ENCODE measurements around the gene CNOT4.
"Not testable (repeated sequence)": the region's sequence is repeated elsewhere in the genome, so short reads cannot be mapped to it uniquely, and the experiment has no call there.

The CNOT4 gene

DNA sequence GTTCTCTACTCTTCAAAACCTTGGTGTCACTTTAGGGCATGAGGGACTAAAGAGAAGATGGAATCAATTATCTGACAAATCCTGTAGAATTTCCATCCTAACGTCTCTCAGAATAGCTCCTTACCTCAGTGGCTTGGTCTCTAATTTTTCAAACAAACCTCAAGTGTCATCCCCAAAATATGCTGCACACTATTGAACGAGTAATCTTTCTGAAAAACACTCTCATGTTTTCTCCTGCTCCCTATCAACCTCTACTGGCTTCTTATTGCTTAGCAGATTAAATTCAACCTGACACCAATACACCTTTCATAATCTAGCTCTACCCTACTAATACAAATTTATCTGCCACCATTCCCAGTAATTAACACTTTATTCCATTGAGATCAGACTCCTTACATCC is 8.5 kb downstream of the CNOT4 start:
- no peak overlapping the region for H3K4me3 ChIP-seq (ENCODE audit: low read depth, low read length)
- TF ChIP-seq, protein P1, sequence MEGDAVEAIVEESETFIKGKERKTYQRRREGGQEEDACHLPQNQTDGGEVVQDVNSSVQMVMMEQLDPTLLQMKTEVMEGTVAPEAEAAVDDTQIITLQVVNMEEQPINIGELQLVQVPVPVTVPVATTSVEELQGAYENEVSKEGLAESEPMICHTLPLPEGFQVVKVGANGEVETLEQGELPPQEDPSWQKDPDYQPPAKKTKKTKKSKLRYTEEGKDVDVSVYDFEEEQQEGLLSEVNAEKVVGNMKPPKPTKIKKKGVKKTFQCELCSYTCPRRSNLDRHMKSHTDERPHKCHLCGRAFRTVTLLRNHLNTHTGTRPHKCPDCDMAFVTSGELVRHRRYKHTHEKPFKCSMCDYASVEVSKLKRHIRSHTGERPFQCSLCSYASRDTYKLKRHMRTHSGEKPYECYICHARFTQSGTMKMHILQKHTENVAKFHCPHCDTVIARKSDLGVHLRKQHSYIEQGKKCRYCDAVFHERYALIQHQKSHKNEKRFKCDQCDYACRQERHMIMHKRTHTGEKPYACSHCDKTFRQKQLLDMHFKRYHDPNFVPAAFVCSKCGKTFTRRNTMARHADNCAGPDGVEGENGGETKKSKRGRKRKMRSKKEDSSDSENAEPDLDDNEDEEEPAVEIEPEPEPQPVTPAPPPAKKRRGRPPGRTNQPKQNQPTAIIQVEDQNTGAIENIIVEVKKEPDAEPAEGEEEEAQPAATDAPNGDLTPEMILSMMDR (IDR thresholded peaks at IDR 0.05; ENCODE audit: borderline replicate concordance, insufficient read depth, low read depth, low read length): no peak

DNA sequence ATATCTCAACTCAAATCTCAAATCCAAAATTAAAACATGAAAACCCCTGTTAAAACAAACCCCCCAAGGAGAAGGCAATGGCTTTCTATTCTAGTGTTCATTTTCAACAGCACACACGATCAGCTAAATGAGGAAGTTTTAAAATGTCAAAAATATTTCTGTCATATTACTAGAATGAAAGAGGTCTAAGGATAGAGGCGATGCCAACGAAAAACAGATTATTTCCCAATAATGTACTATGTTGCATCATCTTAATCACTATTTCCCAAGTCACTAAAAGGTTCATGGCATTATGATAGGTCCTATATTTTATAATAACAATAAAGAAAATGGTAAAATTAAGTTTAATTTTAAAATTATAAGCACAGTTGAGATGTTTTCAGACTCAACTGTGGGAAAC is 10.1 kb downstream of the CNOT4 start:
- TF ChIP-seq, protein P1 (IDR thresholded peaks at IDR 0.05; ENCODE audit: borderline replicate concordance, insufficient read depth, low read depth, low read length): no peak
- H3K4me3 ChIP-seq (ENCODE audit: low read depth, low read length): no peak overlapping the region

DNA sequence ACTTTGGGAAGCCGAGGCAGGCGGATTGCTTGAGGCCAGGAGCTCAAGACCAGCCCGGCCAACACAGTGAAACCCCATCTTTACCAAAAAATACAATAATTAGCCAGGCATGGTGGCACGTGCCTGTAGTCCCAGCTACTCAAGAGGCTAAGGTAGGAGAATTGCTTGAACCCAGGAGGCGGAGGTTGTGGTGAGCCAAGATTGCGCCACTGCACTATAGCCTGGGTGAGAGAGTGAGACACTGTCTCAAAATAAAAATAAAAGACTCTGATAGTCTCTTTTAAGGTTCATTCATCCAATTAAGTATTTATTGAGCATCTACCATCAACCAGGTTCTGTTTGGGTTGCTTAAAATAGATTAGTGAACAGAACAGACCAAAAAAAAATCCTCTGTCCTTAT is 12.7 kb downstream of the CNOT4 start:
- H3K4me3 ChIP-seq (ENCODE audit: low read depth, low read length): not testable (repeated sequence)

DNA sequence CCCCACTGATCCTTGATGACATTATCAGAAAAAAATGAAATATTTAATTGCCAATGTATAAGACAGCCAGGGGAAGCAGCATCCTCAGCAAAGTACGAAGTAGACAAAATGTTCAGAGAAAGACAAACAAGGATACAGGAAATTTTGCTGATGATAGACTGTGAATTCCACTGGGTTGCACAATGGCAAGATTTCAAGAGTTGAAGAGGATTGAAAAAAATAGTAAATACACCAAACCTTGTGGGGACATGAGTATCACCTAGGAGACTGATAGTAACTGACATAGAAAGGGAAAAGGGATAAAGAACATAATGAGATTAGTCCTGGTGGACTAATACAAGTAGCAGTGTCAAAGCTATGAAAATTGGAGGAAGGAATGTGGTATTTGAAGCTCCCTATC is 16.5 kb downstream of the CNOT4 start:
- H3K4me3 ChIP-seq (ENCODE audit: low read depth, low read length): no peak overlapping the region
- TF ChIP-seq, protein P1 (IDR thresholded peaks at IDR 0.05; ENCODE audit: borderline replicate concordance, insufficient read depth, low read depth, low read length): no peak

DNA sequence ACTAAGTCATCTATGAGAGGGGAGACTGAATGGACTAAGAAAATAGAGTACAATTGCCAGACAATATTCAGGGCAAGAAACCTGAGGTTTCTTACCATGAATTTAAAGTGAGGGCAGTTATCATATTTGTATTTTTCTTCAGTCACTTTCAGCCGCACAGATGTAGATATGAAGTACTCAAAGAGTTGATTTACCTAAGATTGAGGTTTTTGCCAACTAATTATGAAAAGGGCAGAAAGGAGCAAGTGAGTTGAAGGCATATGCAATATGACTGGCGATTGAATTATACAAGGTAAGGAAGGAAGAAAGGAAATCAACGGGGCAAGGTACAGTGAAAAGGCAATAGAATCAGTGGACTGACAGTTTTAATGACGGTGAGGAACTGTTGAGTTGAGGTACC is 17.8 kb downstream of the CNOT4 start:
- H3K4me3 ChIP-seq (ENCODE audit: low read depth, low read length): no peak overlapping the region
- TF ChIP-seq, protein P1 (IDR thresholded peaks at IDR 0.05; ENCODE audit: borderline replicate concordance, insufficient read depth, low read depth, low read length): no peak

DNA sequence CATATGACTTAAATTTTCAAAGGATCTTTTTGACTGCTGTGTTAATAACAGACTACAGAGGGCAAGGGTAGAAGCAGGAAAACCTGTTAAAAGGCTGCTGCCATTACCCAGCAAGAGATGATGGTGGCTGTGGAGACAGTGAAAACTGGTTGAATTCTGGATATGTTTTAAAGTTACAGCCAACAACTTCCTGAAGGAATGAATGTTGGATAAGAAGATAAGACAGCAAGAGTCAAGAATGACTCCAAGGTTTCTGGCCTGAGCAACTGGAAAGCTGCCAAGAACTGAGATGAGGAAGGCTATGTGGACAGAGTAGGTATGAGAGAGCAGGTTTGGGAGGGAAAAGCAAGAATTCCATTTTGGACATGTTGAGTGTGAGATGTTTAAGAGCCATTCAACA is 19.1 kb downstream of the CNOT4 start:
- TF ChIP-seq, protein P1 (IDR thresholded peaks at IDR 0.05; ENCODE audit: borderline replicate concordance, insufficient read depth, low read depth, low read length): no peak
- no peak overlapping the region for H3K4me3 ChIP-seq (ENCODE audit: low read depth, low read length)

DNA sequence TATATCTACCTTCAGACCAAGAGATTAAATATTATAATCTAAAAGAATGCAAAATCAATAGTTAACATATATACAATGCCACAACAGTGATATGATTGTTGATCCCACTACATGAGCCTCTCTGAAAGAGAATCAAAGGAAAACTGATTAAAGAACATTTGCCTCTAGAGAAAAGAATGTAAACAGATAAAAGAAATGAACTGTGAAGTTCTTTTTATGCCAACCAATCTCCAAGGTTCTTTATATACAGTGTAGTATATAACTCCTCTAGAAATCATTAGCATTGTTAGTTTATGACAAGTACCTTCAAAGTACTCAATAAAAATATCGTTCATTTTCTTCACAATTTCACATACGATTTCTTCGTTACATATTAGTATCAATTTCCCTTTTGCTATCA is 20.1 kb downstream of the CNOT4 start:
- TF ChIP-seq, protein P1 (IDR thresholded peaks at IDR 0.05; ENCODE audit: borderline replicate concordance, insufficient read depth, low read depth, low read length): no peak
- no peak overlapping the region for H3K4me3 ChIP-seq (ENCODE audit: low read depth, low read length)
